Measurements from ENCODE around the gene LRRC4B. TPM values are rescaled to one million over a fixed set of nuclear protein-coding genes. Genes with fewer than 3 reads are reported as not detected.

The LRRC4B gene
- total and polyA plus RNA-seq, 2 of the 4 experiments (the other 2 are of a cell fraction): 0.03 TPM; not detected in 1

DNA sequence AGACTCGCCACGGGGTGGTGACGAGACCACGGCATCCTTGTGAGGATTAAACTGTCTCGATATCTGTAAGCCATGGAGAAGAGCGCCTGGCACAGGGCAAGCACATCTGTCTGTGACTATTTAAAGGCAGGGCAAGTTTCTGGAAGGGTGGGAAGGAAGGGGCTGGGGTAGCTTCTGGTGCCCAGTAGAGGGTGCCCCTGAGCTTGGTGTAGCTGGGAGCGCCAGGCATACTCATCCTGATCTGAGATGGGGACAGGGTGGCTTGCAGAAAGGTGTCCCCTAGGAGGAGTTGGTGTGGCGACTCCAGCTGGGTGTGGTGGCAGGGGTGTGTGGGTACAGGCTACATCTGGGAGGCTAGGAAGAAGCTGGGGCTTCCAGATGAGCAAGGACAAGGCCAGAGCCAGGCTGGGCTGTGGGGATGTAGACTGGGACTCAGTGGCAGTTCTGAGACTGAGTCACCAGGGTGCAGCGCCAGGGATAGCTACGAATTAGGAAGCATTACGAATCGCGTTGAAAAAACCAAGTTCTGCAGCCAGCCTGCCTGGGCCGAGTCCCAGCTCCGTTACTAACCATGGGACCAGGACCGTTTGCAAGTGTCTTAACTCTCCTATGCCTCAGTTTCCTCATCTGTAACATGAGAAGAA, 31.5 kb downstream of the LRRC4B start:
- Histone ChIP-seq H3K23ac (ENCODE audit: low read depth, low read length) (no peak overlapping the region), H3K27me3 (ENCODE audit: control insufficient read depth, insufficient read depth, low read length) (no peaks in the 10 kb centered on the region), H3K4me3 (ENCODE audit: insufficient read depth, low read depth, low read length) (no peak overlapping the region), H3K36me3 (ENCODE audit: control insufficient read depth, insufficient read depth, low read length) (no peaks in the 10 kb centered on the region), H3K4me1 (ENCODE audit: control insufficient read depth, insufficient read depth, low read length) (no peaks in the 10 kb centered on the region), H4K20me1 (ENCODE audit: insufficient read depth, low read length) (no peaks in the 10 kb centered on the region), H3K9me3 (ENCODE audit: control insufficient read depth, insufficient read depth, low read length) (peaks cover 9% of the 10 kb centered on the region), H2BK15ac (ENCODE audit: low read depth, low read length) (no peak overlapping the region), H3K9ac (ENCODE audit: low read depth, low read length) (no peak overlapping the region), H3K18ac (ENCODE audit: low read depth, low read length) (no peak overlapping the region), H4K5ac (ENCODE audit: low read depth, low read length) (no peak overlapping the region), H2BK20ac (ENCODE audit: low read depth, low read length) (no peak overlapping the region), H3K4me2 (ENCODE audit: low read depth, low read length) (no peak overlapping the region), H2AK5ac (ENCODE audit: low read depth, low read length) (no peak overlapping the region), H3K14ac (replicated peaks; ENCODE audit: low read depth, low read length) (no peak overlapping the region), H2BK5ac (ENCODE audit: low read depth, low read length, poor library complexity, severe bottlenecking) (no peak overlapping the region), H3K9me1 (ENCODE audit: insufficient read depth, low read length) (no peaks in the 10 kb centered on the region), H4K8ac (ENCODE audit: low read depth in 2 of 2, low read length in 2 of 2) (no peak overlapping the region), H3K79me1 (ENCODE audit: low read depth in 1 of 2, low read length in 2 of 2) (no peaks in the 10 kb centered on the region), H4K91ac (ENCODE audit: insufficient read depth, low read depth, low read length) (no peak overlapping the region), H2AFZ (replicated peaks; ENCODE audit: low read length, poor library complexity) (no peak overlapping the region), H3K56ac (ENCODE audit: extremely low read depth, insufficient read depth, low read length) (no peak overlapping the region), H3K4ac (ENCODE audit: low read depth, low read length) (no peak overlapping the region), H2BK120ac (ENCODE audit: low read depth, low read length) (no peak overlapping the region), H2AK9ac (replicated peaks; ENCODE audit: low read depth, low read length, poor library complexity) (peak overlapping the region; percentile 42), H3K27ac (ENCODE audit: insufficient read depth, low read length) (no peak overlapping the region)
- in situ Hi-C loops (cut with MboI; ENCODE audit: low sequenced_read_pairs): loop anchor here (10.0 kb wide), 1 partner anchor 248 kb away; no protein-coding TSS in a partner anchor
- DNase-seq: no peak
- TF ChIP-seq, protein P1, sequence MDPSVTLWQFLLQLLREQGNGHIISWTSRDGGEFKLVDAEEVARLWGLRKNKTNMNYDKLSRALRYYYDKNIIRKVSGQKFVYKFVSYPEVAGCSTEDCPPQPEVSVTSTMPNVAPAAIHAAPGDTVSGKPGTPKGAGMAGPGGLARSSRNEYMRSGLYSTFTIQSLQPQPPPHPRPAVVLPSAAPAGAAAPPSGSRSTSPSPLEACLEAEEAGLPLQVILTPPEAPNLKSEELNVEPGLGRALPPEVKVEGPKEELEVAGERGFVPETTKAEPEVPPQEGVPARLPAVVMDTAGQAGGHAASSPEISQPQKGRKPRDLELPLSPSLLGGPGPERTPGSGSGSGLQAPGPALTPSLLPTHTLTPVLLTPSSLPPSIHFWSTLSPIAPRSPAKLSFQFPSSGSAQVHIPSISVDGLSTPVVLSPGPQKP (IDR thresholded peaks at IDR 0.05; ENCODE audit: borderline replicate concordance, low read depth, low read length): no peak
- TF ChIP-seq MAZ (IDR thresholded peaks at IDR 0.05; ENCODE audit: borderline replicate concordance, low read depth, low read length) (no peak), RAD21 (IDR thresholded peaks at IDR 0.05; ENCODE audit: low read length) (no peak), CEBPB (IDR thresholded peaks at IDR 0.05; ENCODE audit: low read depth, low read length) (no peak), POLR2A (IDR thresholded peaks at IDR 0.05; ENCODE audit: low read depth, low read length) (no peak), MXI1 (IDR thresholded peaks at IDR 0.05; ENCODE audit: borderline replicate concordance, low read depth, low read length) (no peak), NFE2L2 (IDR thresholded peaks at IDR 0.05; ENCODE audit: low read depth, low read length) (no peak), CHD1 (IDR thresholded peaks at IDR 0.05; ENCODE audit: low read depth, low read length) (no peak)
- TF ChIP-seq, protein P2, sequence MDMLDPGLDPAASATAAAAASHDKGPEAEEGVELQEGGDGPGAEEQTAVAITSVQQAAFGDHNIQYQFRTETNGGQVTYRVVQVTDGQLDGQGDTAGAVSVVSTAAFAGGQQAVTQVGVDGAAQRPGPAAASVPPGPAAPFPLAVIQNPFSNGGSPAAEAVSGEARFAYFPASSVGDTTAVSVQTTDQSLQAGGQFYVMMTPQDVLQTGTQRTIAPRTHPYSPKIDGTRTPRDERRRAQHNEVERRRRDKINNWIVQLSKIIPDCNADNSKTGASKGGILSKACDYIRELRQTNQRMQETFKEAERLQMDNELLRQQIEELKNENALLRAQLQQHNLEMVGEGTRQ (IDR thresholded peaks at IDR 0.05; ENCODE audit: low read depth, low read length): no peak
- ATAC-seq (ENCODE audit: low read depth): no peak
- ChIA-PET POLR2A (ENCODE audit: unreplicated experiment) (no interaction called here), CTCF (interaction anchor here (0.6 to 2.5 kb wide), 3 partner anchors 19 to 818 kb away, joined by 5 to 8 read pairs (median 6); no protein-coding TSS in a partner anchor)
- no TSS peak for BruUV-seq (replicated peaks)
- 84% methylated on average over 9 of the region's 16 CpGs; no CpG with 5 or more reads in 1 of the 2 experiments for WGBS, 2 experiments (ENCODE audit: extremely low coverage in 2 of 2, insufficient read length in 1 of 2)
- dilution Hi-C loops (cut with HindIII; ENCODE audit: low sequenced_read_pairs, unreplicated experiment): no loop called here
- intact Hi-C loops (cut with micrococcal nuclease): loop anchor here (1.0 kb wide), 1 partner anchor 386 kb away; no protein-coding TSS in a partner anchor

All from IMR-90 (cell line).